ENCODE results near the gene CLIP3.
A peak's percentile ranks its signal among the peaks of the same experiment; 100 is the strongest.

Gene CLIP3

DNA sequence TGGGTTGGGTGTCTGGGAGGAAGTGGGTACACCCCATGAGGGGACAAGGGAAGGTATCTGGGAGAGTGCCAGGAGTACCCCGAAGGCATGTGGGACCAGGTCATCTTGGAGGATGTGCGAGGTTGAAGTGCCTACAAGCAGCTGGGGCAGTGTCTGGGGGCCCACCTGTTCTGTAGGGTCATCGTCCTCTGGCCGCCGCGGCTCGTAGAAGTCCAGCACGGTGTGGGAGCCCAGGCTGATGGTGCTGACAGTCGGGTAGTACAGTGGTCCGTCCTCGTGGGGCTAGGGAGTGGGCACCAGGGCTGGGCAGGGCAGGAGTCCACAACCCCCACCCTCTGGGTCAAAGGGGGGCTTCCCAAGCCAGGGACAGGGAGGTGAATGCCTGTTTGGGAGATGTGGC lies 22.3 kb downstream of the CLIP3 start:
- Histone ChIP-seq H3K4me2 (ENCODE audit: low read length) (no peak overlapping the region), H3K9me3 (ENCODE audit: insufficient read depth, low read length) (no peaks in the 10 kb centered on the region), H3K4me1 (ENCODE audit: low read length) (peaks cover 12% of the 10 kb centered on the region), H3K79me2 (ENCODE audit: low read length) (peaks cover 18% of the 10 kb centered on the region), H3K27ac (ENCODE audit: low read length) (no peak overlapping the region), H3K36me3 (replicated peaks; ENCODE audit: low read depth, low read length) (no peaks in the 10 kb centered on the region), H3K4me3 (ENCODE audit: low read length) (no peak overlapping the region), H4K20me1 (ENCODE audit: insufficient read depth, low read length) (no peaks in the 10 kb centered on the region), H2AFZ (ENCODE audit: low read depth, low read length) (no peak overlapping the region), H3K9ac (ENCODE audit: low read length) (no peak overlapping the region), H3K27me3 (ENCODE audit: low read depth, low read length) (no peaks in the 10 kb centered on the region)
- TF ChIP-seq, protein P1, sequence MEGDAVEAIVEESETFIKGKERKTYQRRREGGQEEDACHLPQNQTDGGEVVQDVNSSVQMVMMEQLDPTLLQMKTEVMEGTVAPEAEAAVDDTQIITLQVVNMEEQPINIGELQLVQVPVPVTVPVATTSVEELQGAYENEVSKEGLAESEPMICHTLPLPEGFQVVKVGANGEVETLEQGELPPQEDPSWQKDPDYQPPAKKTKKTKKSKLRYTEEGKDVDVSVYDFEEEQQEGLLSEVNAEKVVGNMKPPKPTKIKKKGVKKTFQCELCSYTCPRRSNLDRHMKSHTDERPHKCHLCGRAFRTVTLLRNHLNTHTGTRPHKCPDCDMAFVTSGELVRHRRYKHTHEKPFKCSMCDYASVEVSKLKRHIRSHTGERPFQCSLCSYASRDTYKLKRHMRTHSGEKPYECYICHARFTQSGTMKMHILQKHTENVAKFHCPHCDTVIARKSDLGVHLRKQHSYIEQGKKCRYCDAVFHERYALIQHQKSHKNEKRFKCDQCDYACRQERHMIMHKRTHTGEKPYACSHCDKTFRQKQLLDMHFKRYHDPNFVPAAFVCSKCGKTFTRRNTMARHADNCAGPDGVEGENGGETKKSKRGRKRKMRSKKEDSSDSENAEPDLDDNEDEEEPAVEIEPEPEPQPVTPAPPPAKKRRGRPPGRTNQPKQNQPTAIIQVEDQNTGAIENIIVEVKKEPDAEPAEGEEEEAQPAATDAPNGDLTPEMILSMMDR (IDR thresholded peaks at IDR 0.05; ENCODE audit: low read depth, low read length) = no peak
- no peak for TF ChIP-seq EZH2phosphoT487 (IDR thresholded peaks at IDR 0.05; ENCODE audit: low read depth)

DNA sequence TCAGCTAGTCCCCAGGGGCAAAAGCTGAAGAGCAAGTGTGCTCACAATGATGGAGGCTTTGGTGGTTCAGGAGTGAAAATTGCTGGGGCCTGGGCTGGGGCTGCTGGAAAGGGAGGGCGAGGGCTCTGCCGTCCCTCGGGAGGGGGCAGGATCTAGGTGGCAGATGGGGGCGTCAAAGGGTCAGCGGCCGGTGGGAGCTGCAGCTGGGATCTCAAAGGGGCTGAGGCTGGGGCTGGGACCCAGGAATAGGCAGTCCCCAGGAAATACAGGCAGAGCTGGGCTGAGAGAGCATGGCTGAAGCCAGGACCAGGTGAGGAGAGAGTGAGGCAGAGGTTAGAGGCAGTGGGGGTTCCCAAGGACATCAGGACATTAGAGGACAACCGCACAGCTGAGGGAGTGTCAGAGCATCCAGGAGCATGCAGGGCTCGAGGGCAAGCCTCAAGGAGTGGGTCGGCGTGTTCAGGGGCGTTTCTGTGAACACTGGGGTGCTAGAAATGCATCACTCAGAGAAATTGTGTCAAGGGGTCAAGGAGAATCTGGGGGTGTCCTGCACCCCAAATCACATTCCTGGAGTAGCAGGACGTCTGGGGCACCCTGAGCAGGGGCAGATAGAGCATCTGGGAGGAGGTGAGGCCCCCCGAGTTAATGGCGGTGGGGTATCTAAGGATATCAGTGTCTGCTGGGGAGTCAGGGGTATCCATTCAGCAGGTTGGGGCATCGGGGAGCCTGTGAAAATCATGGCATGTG lies 22.9 kb downstream of the CLIP3 start:
- H3K27ac ChIP-seq (ENCODE audit: low read length) = no peak overlapping the region

DNA sequence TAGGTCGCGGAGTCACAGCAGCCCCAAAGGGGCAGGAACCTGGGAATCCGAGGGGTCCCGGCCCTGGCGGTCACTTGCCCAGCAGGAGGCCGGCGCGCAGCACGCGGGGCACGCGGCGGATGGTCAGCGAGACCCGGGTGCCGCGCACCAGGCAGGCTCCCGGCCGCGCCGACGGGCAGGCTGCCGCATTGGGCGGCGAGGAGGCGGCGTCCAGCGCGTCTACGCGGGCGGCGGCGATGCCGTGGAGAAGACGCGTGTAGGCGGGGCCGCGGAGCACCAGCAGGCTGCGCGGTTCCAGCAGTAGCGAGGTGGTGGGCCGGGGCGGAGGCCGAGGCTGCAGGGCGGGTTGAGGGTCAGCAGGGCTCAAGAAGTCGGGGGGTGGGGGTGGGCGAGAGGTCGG lies 23.5 kb downstream of the CLIP3 start:
- Histone ChIP-seq H4K20me1 (ENCODE audit: insufficient read depth, low read length) (no peaks in the 10 kb centered on the region), H2AFZ (ENCODE audit: low read depth, low read length) (no peak overlapping the region), H3K4me3 (ENCODE audit: low read length) (peak overlapping the region; percentile 68), H3K9ac (ENCODE audit: low read length) (peak overlapping the region; percentile 43; the same call in 1 of the 2 replicates), H3K27ac (ENCODE audit: low read length) (no peak overlapping the region), H3K27me3 (ENCODE audit: low read depth, low read length) (no peaks in the 10 kb centered on the region), H3K79me2 (ENCODE audit: low read length) (peaks cover 8% of the 10 kb centered on the region; the same call in 1 of the 2 replicates), H3K9me3 (ENCODE audit: insufficient read depth, low read length) (no peaks in the 10 kb centered on the region), H3K4me1 (ENCODE audit: low read length) (peaks cover 6% of the 10 kb centered on the region), H3K36me3 (replicated peaks; ENCODE audit: low read depth, low read length) (no peaks in the 10 kb centered on the region), H3K4me2 (ENCODE audit: low read length) (peak overlapping the region; percentile 53)
- no peak for TF ChIP-seq EZH2phosphoT487 (IDR thresholded peaks at IDR 0.05; ENCODE audit: low read depth)
- TF ChIP-seq, protein P1 (IDR thresholded peaks at IDR 0.05; ENCODE audit: low read depth, low read length) = no peak

More for the DNA sequence above, 22.9 kb downstream of the CLIP3 start:
- Histone ChIP-seq H3K79me2 (ENCODE audit: low read length) (peaks cover 12% of the 10 kb centered on the region), H3K36me3 (replicated peaks; ENCODE audit: low read depth, low read length) (no peaks in the 10 kb centered on the region), H4K20me1 (ENCODE audit: insufficient read depth, low read length) (no peaks in the 10 kb centered on the region), H3K9me3 (ENCODE audit: insufficient read depth, low read length) (no peaks in the 10 kb centered on the region), H3K4me1 (ENCODE audit: low read length) (peaks cover 6% of the 10 kb centered on the region), H3K4me2 (ENCODE audit: low read length) (peak overlapping the region; percentile 53), H3K4me3 (ENCODE audit: low read length) (peak overlapping the region; percentile 68), H3K27me3 (ENCODE audit: low read depth, low read length) (no peaks in the 10 kb centered on the region), H2AFZ (ENCODE audit: low read depth, low read length) (no peak overlapping the region), H3K9ac (ENCODE audit: low read length) (peak overlapping the region; percentile 43; the same call in 1 of the 2 replicates)
- TF ChIP-seq EZH2phosphoT487 (IDR thresholded peaks at IDR 0.05; ENCODE audit: low read depth) = no peak
- TF ChIP-seq, protein P1 (IDR thresholded peaks at IDR 0.05; ENCODE audit: low read depth, low read length) = no peak

DNA sequence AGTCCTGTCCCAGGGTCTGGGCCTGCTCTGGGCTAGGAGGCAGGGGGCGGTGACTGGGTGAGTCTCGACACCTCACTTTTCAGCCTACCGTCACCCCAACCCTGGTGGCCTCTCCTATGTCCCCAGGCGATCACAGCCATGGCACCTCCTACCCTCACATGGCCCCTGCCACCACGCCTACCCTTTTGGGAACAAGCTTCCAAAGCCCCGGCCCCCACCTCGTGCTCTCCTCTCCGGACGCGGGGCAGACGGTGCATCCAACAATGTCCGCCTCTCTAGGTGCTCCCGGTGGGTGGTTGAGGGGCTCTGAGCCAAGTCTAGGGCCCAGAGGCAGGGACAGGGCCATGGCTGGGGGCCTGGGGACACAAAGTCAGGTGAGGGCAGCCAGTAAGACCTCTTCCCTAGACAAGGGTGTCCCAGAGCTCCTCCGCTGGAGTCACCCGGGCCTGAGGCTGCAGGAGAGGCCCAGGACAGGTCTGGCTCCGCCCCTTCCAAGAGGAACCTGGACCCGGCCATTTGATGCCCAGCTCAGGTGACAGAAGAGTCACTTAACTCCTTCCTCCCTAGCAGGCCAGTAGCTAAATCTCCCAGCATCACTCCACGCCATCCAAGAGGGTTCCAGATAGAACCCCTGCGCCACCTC lies 24.2 kb downstream of the CLIP3 start, which contains the start of gene SYNE4:
TSS of gene SYNE4 (minus strand) at position 478 of the 643 bp plus-strand sequence. CDS start at position 346, 132 bp downstream.
- Histone ChIP-seq H3K4me1 (ENCODE audit: low read length) (peaks cover 5% of the 10 kb centered on the region), H3K9me3 (ENCODE audit: insufficient read depth, low read length) (no peaks in the 10 kb centered on the region), H4K20me1 (ENCODE audit: insufficient read depth, low read length) (no peaks in the 10 kb centered on the region), H3K27me3 (ENCODE audit: low read depth, low read length) (no peaks in the 10 kb centered on the region), H3K4me2 (ENCODE audit: low read length) (peak within 1 kb of the TSS; percentile 53), H3K4me3 (ENCODE audit: low read length) (peak within 1 kb of the TSS; percentile 68), H2AFZ (ENCODE audit: low read depth, low read length) (no peak within 1 kb of the TSS), H3K27ac (ENCODE audit: low read length) (no peak within 1 kb of the TSS), H3K9ac (ENCODE audit: low read length) (peak within 1 kb of the TSS; percentile 43; the same call in 1 of the 2 replicates), H3K36me3 (replicated peaks; ENCODE audit: low read depth, low read length) (no peaks in the 10 kb centered on the region), H3K79me2 (ENCODE audit: low read length) (peaks cover 5% of the 10 kb centered on the region; the same call in 1 of the 2 replicates)
- TF ChIP-seq EZH2phosphoT487 (IDR thresholded peaks at IDR 0.05; ENCODE audit: low read depth) = no peak
- TF ChIP-seq, protein P1 (IDR thresholded peaks at IDR 0.05; ENCODE audit: low read depth, low read length) = no peak

Measured in OCI-LY3 (cell line).